Measurements from ENCODE around the gene SSTR3.

GRCh38 chr22:37187891-37188761, 24.2 kb downstream of the SSTR3 start, which contains the start of gene C1QTNF6:
- no peak for TF ChIP-seq CTCF (conservative IDR thresholded peaks at IDR 0.05; ENCODE audit: low read length)
- no peak for TF ChIP-seq EZH2phosphoT487 (IDR thresholded peaks at IDR 0.05; ENCODE audit: borderline replicate concordance, low read depth, low read length)

All from OCI-LY7 (cell line).